Measurements from ENCODE around the gene FOXP4.

The FOXP4 gene

GRCh38 chr6:41551086-41551700, 5.0 kb downstream of the FOXP4 start:
- peaks cover 82% of the 10 kb centered on the region for H3K79me2 ChIP-seq (ENCODE audit: low read length)
- TF ChIP-seq CTCF (IDR thresholded peaks at IDR 0.05; ENCODE audit: low read depth, low read length): no peak
- TF ChIP-seq EZH2phosphoT487 (IDR thresholded peaks at IDR 0.05; ENCODE audit: low read depth): no peak
- peaks cover 6% of the 10 kb centered on the region; the same call in 1 of the 2 replicates for H3K27me3 ChIP-seq (ENCODE audit: low read depth, low read length)
- H3K9me3 ChIP-seq (ENCODE audit: insufficient read depth, low read length): no peaks in the 10 kb centered on the region
- no peak overlapping the region for H2AFZ ChIP-seq (ENCODE audit: low read depth, low read length)
- no peak overlapping the region for H3K27ac ChIP-seq (ENCODE audit: low read length)
- H3K4me3 ChIP-seq (ENCODE audit: low read length): no peak overlapping the region
- peaks cover 37% of the 10 kb centered on the region for H3K36me3 ChIP-seq (replicated peaks; ENCODE audit: low read depth, low read length)
- H3K9ac ChIP-seq (ENCODE audit: low read length): no peak overlapping the region
- H3K4me1 ChIP-seq (ENCODE audit: low read length): peaks cover 11% of the 10 kb centered on the region
- no peak overlapping the region for H3K4me2 ChIP-seq (ENCODE audit: low read length)
- peaks cover 75% of the 10 kb centered on the region for H4K20me1 ChIP-seq (ENCODE audit: insufficient read depth, low read length)

GRCh38 chr6:41551857-41552256, 5.7 kb downstream of the FOXP4 start:
- Histone ChIP-seq H3K9me3 (ENCODE audit: insufficient read depth, low read length) (no peaks in the 10 kb centered on the region), H3K4me2 (ENCODE audit: low read length) (no peak overlapping the region), H3K79me2 (ENCODE audit: low read length) (peaks cover 84% of the 10 kb centered on the region), H3K4me1 (ENCODE audit: low read length) (peaks cover 11% of the 10 kb centered on the region), H3K9ac (ENCODE audit: low read length) (no peak overlapping the region), H3K4me3 (ENCODE audit: low read length) (no peak overlapping the region), H3K27me3 (ENCODE audit: low read depth, low read length) (peaks cover 6% of the 10 kb centered on the region; the same call in 1 of the 2 replicates), H4K20me1 (ENCODE audit: insufficient read depth, low read length) (peaks cover 78% of the 10 kb centered on the region), H3K27ac (ENCODE audit: low read length) (no peak overlapping the region), H2AFZ (ENCODE audit: low read depth, low read length) (no peak overlapping the region), H3K36me3 (replicated peaks; ENCODE audit: low read depth, low read length) (peaks cover 37% of the 10 kb centered on the region)
- TF ChIP-seq CTCF (IDR thresholded peaks at IDR 0.05; ENCODE audit: low read depth, low read length) (no peak), EZH2phosphoT487 (IDR thresholded peaks at IDR 0.05; ENCODE audit: low read depth) (no peak)

GRCh38 chr6:41552723-41553122, 6.5 kb downstream of the FOXP4 start:
- Histone ChIP-seq H3K36me3 (replicated peaks; ENCODE audit: low read depth, low read length) (peaks cover 37% of the 10 kb centered on the region), H3K9me3 (ENCODE audit: insufficient read depth, low read length) (no peaks in the 10 kb centered on the region), H3K4me3 (ENCODE audit: low read length) (no peak overlapping the region), H3K27me3 (ENCODE audit: low read depth, low read length) (peaks cover 6% of the 10 kb centered on the region; the same call in 1 of the 2 replicates), H2AFZ (ENCODE audit: low read depth, low read length) (no peak overlapping the region), H4K20me1 (ENCODE audit: insufficient read depth, low read length) (peaks cover 75% of the 10 kb centered on the region), H3K4me1 (ENCODE audit: low read length) (peaks cover 11% of the 10 kb centered on the region), H3K79me2 (ENCODE audit: low read length) (peaks cover 78% of the 10 kb centered on the region), H3K9ac (ENCODE audit: low read length) (no peak overlapping the region), H3K27ac (ENCODE audit: low read length) (no peak overlapping the region), H3K4me2 (ENCODE audit: low read length) (no peak overlapping the region)
- TF ChIP-seq CTCF (IDR thresholded peaks at IDR 0.05; ENCODE audit: low read depth, low read length): no peak
- no peak for TF ChIP-seq EZH2phosphoT487 (IDR thresholded peaks at IDR 0.05; ENCODE audit: low read depth)

DNA sequence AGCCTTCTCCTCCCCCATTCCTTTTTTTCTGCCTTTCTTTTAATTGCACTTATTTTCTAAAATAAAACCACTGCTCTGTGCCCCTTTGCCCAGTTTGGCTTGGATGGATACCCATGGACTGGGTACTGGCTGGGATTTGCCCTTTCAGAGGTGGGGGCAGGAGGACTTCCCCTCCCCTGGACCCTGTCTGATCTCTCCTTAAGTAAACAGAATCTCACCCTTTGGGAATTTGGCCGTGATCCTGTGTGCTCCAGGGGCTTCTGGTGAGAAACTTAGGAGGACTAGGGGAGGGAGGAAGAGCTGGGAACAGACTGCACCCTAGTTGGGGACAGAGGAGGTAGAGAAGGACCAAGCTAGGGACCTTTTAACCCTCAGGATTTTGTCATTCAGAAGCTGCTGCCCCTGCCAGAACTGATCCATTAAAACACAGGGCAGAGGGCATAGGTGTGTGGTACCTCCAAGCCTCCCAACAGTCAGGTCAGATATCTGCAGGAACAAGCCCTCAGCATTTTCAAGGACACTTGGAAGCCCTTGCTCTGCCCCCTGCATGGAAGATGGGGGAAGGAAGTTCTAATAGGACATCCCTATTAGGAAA, 7.3 kb downstream of the FOXP4 start:
- peaks cover 70% of the 10 kb centered on the region for H3K79me2 ChIP-seq (ENCODE audit: low read length)
- no peak overlapping the region for H3K9ac ChIP-seq (ENCODE audit: low read length)
- H3K4me1 ChIP-seq (ENCODE audit: low read length): peaks cover 3% of the 10 kb centered on the region

More for the DNA sequence above, 7.3 kb downstream of the FOXP4 start:
- Histone ChIP-seq H3K27ac (ENCODE audit: low read length) (no peak overlapping the region), H2AFZ (ENCODE audit: low read depth, low read length) (no peak overlapping the region), H4K20me1 (ENCODE audit: insufficient read depth, low read length) (peaks cover 73% of the 10 kb centered on the region), H3K9me3 (ENCODE audit: insufficient read depth, low read length) (no peaks in the 10 kb centered on the region), H3K4me3 (ENCODE audit: low read length) (no peak overlapping the region), H3K36me3 (replicated peaks; ENCODE audit: low read depth, low read length) (peaks cover 30% of the 10 kb centered on the region), H3K27me3 (ENCODE audit: low read depth, low read length) (no peaks in the 10 kb centered on the region), H3K4me2 (ENCODE audit: low read length) (no peak overlapping the region)
- TF ChIP-seq EZH2phosphoT487 (IDR thresholded peaks at IDR 0.05; ENCODE audit: low read depth) (no peak), CTCF (IDR thresholded peaks at IDR 0.05; ENCODE audit: low read depth, low read length) (no peak)

Data from OCI-LY3 (cell line).